NT2/D1 (cell line): Measurements from ENCODE around the gene ACVR1B.

ENCODE experiments used
- DNase-seq: peaks from one replicate; pipeline ENCODE4 v3.0.0-alpha.2; 2011; ENCODE audit warnings: low read depth, low spot score
- H3K27me3 ChIP-seq: 2 replicates; pipeline ENCODE4 v1.6.0; 2011; ENCODE audit warnings: mild to moderate bottlenecking; ENCODE audit not compliant: insufficient read length, insufficient read depth
- H3K36me3 ChIP-seq: 2 replicates; pipeline ENCODE4 v1.6.1; 2011; ENCODE audit warnings: mild to moderate bottlenecking, low read length, mixed read lengths; ENCODE audit not compliant: insufficient read depth, insufficient read length
- H3K4me1 ChIP-seq: 2 replicates; pipeline ENCODE4 v1.5.1; 2011; ENCODE audit not compliant: insufficient read depth, insufficient read length
- H3K4me3 ChIP-seq: 2 replicates; pipeline ENCODE4 v1.5.1; 2011; ENCODE audit warnings: low read depth; ENCODE audit not compliant: insufficient read length
- H3K9ac ChIP-seq: 2 replicates; pipeline ENCODE4 v1.6.0; 2011; ENCODE audit warnings: low read depth; ENCODE audit not compliant: insufficient read length
- H3K9me3 ChIP-seq: 2 replicates; pipeline ENCODE4 v1.5.1; 2011; ENCODE audit warnings: mild to moderate bottlenecking, low read length; ENCODE audit not compliant: insufficient read depth
- SUZ12 ChIP-seq: IDR thresholded peaks from 2 replicates; pipeline ENCODE4 v1.6.1; 2011; ENCODE audit not compliant: insufficient read length, insufficient read depth; ENCODE audit errors: extremely low read depth
- YY1 ChIP-seq: IDR thresholded peaks from 2 replicates; pipeline ENCODE4 v1.6.1; 2011; ENCODE audit not compliant: insufficient read length, insufficient read depth
- ZNF274 ChIP-seq: IDR thresholded peaks from 2 replicates; pipeline ENCODE4 v1.6.1; 2011; ENCODE audit warnings: mild to moderate bottlenecking, low read depth, low read length

ACVR1B gene

GRCh38 chr12:51941011-51941581 lies 10.4 kb upstream of the ACVR1B start:
- Histone ChIP-seq H3K27me3 (no peaks in the 10 kb centered on the region), H3K9ac (no peak overlapping the region), H3K4me1 (peaks cover 17% of the 10 kb centered on the region), H3K4me3 (no peak overlapping the region), H3K9me3 (peaks cover 17% of the 10 kb centered on the region), H3K36me3 (no peaks in the 10 kb centered on the region)
- DNase-seq = no peak
- TF ChIP-seq YY1 = no peak
- no peak for TF ChIP-seq ZNF274
- TF ChIP-seq SUZ12 = no peak

- TF ChIP-seq SUZ12 (no peak), ZNF274 (no peak), YY1 (no peak)
- Histone ChIP-seq H3K9me3 (peaks cover 17% of the 10 kb centered on the region), H3K4me1 (peaks cover 17% of the 10 kb centered on the region), H3K36me3 (no peaks in the 10 kb centered on the region), H3K4me3 (no peak overlapping the region), H3K9ac (no peak overlapping the region), H3K27me3 (no peaks in the 10 kb centered on the region)
- no peak for DNase-seq
Measured at GRCh38 chr12:51941604-51942003, 9.9 kb upstream of the ACVR1B start.

- H3K36me3 ChIP-seq = no peaks in the 10 kb centered on the region
- H3K9me3 ChIP-seq = peaks cover 17% of the 10 kb centered on the region
- no peak for TF ChIP-seq SUZ12
- H3K9ac ChIP-seq = no peak overlapping the region
- no peak overlapping the region for H3K4me3 ChIP-seq
- H3K27me3 ChIP-seq = peaks cover under 1% of the 10 kb centered on the region
- peaks cover 17% of the 10 kb centered on the region for H3K4me1 ChIP-seq
- no peak for DNase-seq
Measured at GRCh38 chr12:51942056-51942455, 9.4 kb upstream of the ACVR1B start.

GRCh38 chr12:51942501-51943000 lies 8.9 kb upstream of the ACVR1B start:
- no peak for DNase-seq
- Histone ChIP-seq H3K36me3 (no peaks in the 10 kb centered on the region), H3K9ac (no peak overlapping the region), H3K4me3 (no peak overlapping the region), H3K9me3 (peaks cover 17% of the 10 kb centered on the region), H3K27me3 (peaks cover 5% of the 10 kb centered on the region), H3K4me1 (peaks cover 17% of the 10 kb centered on the region)
- TF ChIP-seq SUZ12 (no peak), ZNF274 (no peak), YY1 (no peak)

- no peak for DNase-seq
- Histone ChIP-seq H3K4me1 (peaks cover 11% of the 10 kb centered on the region), H3K9me3 (peaks cover 17% of the 10 kb centered on the region), H3K27me3 (peaks cover 12% of the 10 kb centered on the region), H3K36me3 (no peaks in the 10 kb centered on the region), H3K9ac (no peak overlapping the region), H3K4me3 (no peak overlapping the region)
- TF ChIP-seq ZNF274 (no peak), YY1 (no peak), SUZ12 (no peak)
Measured at GRCh38 chr12:51943346-51943745, 8.2 kb upstream of the ACVR1B start.

GRCh38 chr12:51944608-51945233 lies 6.8 kb upstream of the ACVR1B start:
- Histone ChIP-seq H3K4me1 (peaks cover 8% of the 10 kb centered on the region), H3K4me3 (no peak overlapping the region), H3K27me3 (peaks cover 23% of the 10 kb centered on the region), H3K9me3 (peaks cover 17% of the 10 kb centered on the region), H3K36me3 (no peaks in the 10 kb centered on the region), H3K9ac (no peak overlapping the region)
- DNase-seq = no peak
- TF ChIP-seq SUZ12 (no peak), YY1 (no peak), ZNF274 (no peak)

GRCh38 chr12:51947246-51947996 lies 4.1 kb upstream of the ACVR1B start:
- H3K4me3 ChIP-seq = no peak overlapping the region
- no peak for DNase-seq
- no peak for TF ChIP-seq YY1
- no peak for TF ChIP-seq ZNF274
- TF ChIP-seq SUZ12 = no peak
- no peak overlapping the region for H3K9ac ChIP-seq
- no peaks in the 10 kb centered on the region for H3K4me1 ChIP-seq
- H3K9me3 ChIP-seq = peaks cover 17% of the 10 kb centered on the region
- H3K36me3 ChIP-seq = no peaks in the 10 kb centered on the region
- peaks cover 38% of the 10 kb centered on the region for H3K27me3 ChIP-seq
